Glutamatergic neuron (in vitro differentiated cells): ENCODE results near the gene RIBC2. TPM values are rescaled to one million over a fixed set of nuclear protein-coding genes. Genes with fewer than 3 reads are reported as not detected.
"Not testable (repeated sequence)": the region's sequence is repeated elsewhere in the genome, so short reads cannot be mapped to it uniquely, and the experiment has no call there.

Source experiments
- DNase-seq: peaks from one replicate; pipeline ENCODE4 v3.0.0; 2022
- H3K27ac Mint-ChIP-seq: one replicate; pipeline ENCODE4 v1.8.0; 2020; ENCODE audit warnings: mild to moderate bottlenecking, mixed read lengths, inconsistent platforms; ENCODE audit not compliant: unreplicated experiment
- H3K27me3 Mint-ChIP-seq: one replicate; pipeline ENCODE4 v1.8.0; 2020; ENCODE audit warnings: mild to moderate bottlenecking, moderate library complexity, mixed read lengths, inconsistent platforms; ENCODE audit not compliant: unreplicated experiment
- H3K36me3 Mint-ChIP-seq: one replicate; pipeline ENCODE4 v1.8.0; 2020; ENCODE audit warnings: mild to moderate bottlenecking, mixed read lengths, inconsistent platforms; ENCODE audit not compliant: unreplicated experiment
- H3K4me1 Mint-ChIP-seq: one replicate; pipeline ENCODE4 v1.8.0; 2020; ENCODE audit warnings: mild to moderate bottlenecking, low read depth, mixed read lengths, inconsistent platforms; ENCODE audit not compliant: unreplicated experiment
- H3K4me3 Mint-ChIP-seq: one replicate; pipeline ENCODE4 v1.8.0; 2020; ENCODE audit warnings: mild to moderate bottlenecking, mixed read lengths, inconsistent platforms; ENCODE audit not compliant: unreplicated experiment
- H3K9me3 Mint-ChIP-seq: one replicate; pipeline ENCODE4 v1.8.0; 2020; ENCODE audit warnings: mild to moderate bottlenecking, moderate library complexity, mixed read lengths, inconsistent platforms; ENCODE audit not compliant: unreplicated experiment
- long read RNA-seq: library from polyadenylated mRNA; unstranded; transcript quantifications from one replicate; pipeline ENCODE4 v2.0.0, GENCODE V29; 2020; ENCODE audit not compliant: unreplicated experiment
- total RNA-seq: library from RNA; stranded (reverse); fragmentation: NEBNext Ultra II Directional; extraction: Animal tissue kit (Norgen Biotek cat#: 25700); gene quantifications from one replicate; pipeline ENCODE4 v1.2.1, GENCODE V29; 2021; ENCODE audit not compliant: unreplicated experiment
- TF ChIP-seq, protein P1 (sequence below): fragments of 200-600 bp; sonication (generic); IDR thresholded peaks from one replicate; pipeline ENCODE4 v1.5.0; 2021; ENCODE audit not compliant: partially characterized antibody, unreplicated experiment

The RIBC2 gene, protein sequence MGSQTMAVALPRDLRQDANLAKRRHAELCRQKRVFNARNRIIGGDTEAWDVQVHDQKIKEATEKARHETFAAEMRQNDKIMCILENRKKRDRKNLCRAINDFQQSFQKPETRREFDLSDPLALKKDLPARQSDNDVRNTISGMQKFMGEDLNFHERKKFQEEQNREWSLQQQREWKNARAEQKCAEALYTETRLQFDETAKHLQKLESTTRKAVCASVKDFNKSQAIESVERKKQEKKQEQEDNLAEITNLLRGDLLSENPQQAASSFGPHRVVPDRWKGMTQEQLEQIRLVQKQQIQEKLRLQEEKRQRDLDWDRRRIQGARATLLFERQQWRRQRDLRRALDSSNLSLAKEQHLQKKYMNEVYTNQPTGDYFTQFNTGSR
- total RNA-seq = 0.71 TPM
- long read RNA-seq = 0 reads

DNA sequence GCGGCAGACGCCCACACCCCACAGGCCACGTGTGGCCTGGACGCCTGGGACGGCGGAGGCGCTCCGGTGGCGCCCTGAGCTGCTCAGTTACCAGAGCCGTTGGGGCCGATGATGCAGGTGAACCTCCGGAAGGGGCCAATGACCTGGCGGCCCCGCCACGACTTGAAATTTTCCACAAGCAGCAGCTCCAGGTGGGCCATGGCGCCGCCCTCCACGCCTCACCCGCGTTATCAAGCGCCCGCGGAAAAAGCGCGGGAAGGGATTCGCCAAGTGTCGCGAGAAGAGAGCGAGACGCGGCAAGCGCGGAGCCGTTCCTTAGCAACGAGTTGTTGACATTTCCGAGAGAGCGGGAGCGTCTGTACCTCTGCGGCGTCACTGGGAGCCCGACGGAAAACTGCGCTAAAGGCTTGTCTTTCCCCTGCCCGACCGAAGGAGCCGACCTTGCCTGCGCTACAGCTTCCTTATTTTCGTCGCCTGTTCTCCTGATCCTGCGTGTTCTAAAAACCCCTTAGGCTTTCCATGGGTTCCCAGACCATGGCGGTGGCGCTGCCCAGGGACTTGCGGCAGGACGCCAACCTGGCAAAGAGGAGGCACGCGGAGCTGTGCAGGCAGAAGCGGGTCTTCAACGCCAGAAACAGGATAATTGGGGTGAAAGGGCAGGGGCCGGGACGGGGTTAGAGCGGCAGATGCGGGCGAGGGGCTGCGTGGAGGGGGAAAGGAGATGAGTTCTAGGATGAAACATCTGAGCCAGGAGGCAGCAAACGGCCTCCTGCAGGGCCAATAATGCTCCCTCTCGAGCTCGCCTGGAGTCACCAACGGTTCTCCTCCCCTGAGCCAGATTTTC, at the start of gene RIBC2, which contains the start of gene SMC1B:
TSS of gene RIBC2 (plus strand) at position 326 of the 844 bp plus-strand sequence. CDS start at position 520, 194 bp downstream.
TSS of gene SMC1B (minus strand) at position 232 of the 844 bp plus-strand sequence. CDS start at position 200, 32 bp downstream.
- Mint-ChIP-seq H3K36me3 (peaks cover under 1% of the 10 kb centered on the region), H3K27me3 (peaks cover 4% of the 10 kb centered on the region), H3K4me3 (peak within 1 kb of the TSS; percentile 88), H3K4me1 (no peaks in the 10 kb centered on the region), H3K27ac (no peak within 1 kb of the TSS), H3K9me3 (peaks cover 3% of the 10 kb centered on the region)
- TF ChIP-seq, protein P1, sequence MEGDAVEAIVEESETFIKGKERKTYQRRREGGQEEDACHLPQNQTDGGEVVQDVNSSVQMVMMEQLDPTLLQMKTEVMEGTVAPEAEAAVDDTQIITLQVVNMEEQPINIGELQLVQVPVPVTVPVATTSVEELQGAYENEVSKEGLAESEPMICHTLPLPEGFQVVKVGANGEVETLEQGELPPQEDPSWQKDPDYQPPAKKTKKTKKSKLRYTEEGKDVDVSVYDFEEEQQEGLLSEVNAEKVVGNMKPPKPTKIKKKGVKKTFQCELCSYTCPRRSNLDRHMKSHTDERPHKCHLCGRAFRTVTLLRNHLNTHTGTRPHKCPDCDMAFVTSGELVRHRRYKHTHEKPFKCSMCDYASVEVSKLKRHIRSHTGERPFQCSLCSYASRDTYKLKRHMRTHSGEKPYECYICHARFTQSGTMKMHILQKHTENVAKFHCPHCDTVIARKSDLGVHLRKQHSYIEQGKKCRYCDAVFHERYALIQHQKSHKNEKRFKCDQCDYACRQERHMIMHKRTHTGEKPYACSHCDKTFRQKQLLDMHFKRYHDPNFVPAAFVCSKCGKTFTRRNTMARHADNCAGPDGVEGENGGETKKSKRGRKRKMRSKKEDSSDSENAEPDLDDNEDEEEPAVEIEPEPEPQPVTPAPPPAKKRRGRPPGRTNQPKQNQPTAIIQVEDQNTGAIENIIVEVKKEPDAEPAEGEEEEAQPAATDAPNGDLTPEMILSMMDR = no peak
- peak; percentile 83 for DNase-seq

DNA sequence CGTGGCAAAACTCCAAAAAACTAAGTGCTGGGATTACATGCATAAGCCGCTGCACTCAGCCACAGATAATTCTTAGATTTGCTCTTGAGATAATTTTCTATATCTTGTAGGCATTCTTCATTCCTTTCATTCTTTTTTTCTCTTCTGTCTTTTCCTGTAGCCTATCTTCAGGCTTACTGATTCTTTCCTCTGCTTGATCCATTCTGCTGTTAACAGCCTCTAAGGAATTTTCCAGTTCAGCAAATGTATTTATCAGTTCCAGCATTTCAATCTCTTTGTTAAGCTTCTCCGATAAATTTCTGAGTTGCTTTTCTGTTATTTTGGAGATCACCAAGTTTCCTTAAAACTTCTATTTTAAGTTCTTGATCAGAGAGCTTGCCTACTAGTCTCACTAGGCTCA, 46.8 kb upstream of the RIBC2 start:
- H3K27ac Mint-ChIP-seq = no peak overlapping the region
- no peaks in the 10 kb centered on the region for H3K4me1 Mint-ChIP-seq
- H3K9me3 Mint-ChIP-seq = peaks cover 7% of the 10 kb centered on the region
- peaks cover 8% of the 10 kb centered on the region for H3K36me3 Mint-ChIP-seq
- H3K27me3 Mint-ChIP-seq = peaks cover 4% of the 10 kb centered on the region
- H3K4me3 Mint-ChIP-seq = no peak overlapping the region
- TF ChIP-seq, protein P1 = no peak
- DNase-seq = no peak

DNA sequence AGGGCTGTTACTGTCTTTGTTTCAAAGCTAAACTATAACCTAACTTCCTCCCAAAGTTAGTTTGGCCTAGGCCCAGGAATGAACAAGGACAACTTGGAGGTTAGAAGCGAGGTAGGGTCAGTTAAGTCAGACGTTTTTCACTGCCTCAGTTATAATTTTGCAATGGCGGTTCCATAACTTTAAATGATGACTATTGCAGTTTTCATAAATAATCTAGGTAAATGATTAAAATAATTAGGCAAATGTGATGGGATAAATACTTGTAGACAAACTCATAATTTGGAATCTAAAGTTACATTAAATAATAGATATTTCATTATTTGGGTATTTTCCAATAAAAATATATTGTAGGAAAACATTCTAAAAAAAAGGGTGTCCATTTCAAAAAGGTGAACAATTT, 39.9 kb upstream of the RIBC2 start:
- not testable (repeated sequence) for H3K4me1 Mint-ChIP-seq, H3K4me3 Mint-ChIP-seq, H3K9me3 Mint-ChIP-seq, H3K27me3 Mint-ChIP-seq, DNase-seq, H3K27ac Mint-ChIP-seq
- H3K36me3 Mint-ChIP-seq = peaks cover 12% of the 10 kb centered on the region

DNA sequence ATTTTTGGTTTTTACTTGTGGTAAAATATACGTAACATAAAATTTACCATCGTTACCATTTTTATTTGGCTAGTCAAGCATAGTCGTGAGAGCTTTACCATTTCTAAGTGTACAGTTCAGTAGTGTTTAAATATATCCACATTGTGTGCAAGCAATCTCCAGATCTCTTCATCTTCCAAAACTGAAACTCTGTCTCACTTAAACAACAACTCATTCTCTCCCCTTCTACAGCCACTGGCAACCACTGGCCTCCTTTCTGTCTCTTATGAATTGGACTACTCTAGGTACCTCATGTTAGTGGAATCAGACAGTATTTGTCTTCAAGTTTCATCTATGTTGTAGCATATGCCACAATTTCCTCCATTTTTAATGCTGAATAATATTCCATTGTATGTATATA, 37.5 kb upstream of the RIBC2 start:
- Mint-ChIP-seq H3K4me3 (no peak overlapping the region), H3K27ac (no peak overlapping the region), H3K4me1 (no peaks in the 10 kb centered on the region), H3K36me3 (peaks cover 12% of the 10 kb centered on the region), H3K9me3 (peaks cover 2% of the 10 kb centered on the region), H3K27me3 (no peaks in the 10 kb centered on the region)
- DNase-seq = no peak
- TF ChIP-seq, protein P1 = no peak

DNA sequence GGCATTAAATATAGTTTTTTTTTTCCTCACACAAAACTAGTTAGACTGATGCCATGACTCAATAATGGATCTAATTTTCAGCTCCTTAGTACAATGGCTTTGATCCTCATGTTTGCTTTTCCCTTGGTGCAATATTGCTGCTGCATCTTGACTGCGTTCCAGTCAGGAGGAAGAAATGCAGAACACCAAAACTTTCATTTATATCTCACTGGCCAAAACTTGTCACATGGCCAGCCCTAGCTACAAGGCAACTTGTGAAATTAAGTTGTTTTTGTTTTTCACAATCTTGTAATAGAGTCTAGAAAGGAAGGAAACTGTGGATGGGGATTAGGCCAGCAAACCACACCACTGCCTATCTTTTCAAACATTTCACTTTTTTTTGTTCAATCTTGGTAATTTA, 36.8 kb upstream of the RIBC2 start:
- H3K36me3 Mint-ChIP-seq = peaks cover 12% of the 10 kb centered on the region
- H3K4me1 Mint-ChIP-seq = no peaks in the 10 kb centered on the region
- no peak overlapping the region for H3K4me3 Mint-ChIP-seq
- H3K27ac Mint-ChIP-seq = no peak overlapping the region
- DNase-seq = no peak
- H3K9me3 Mint-ChIP-seq = peaks cover 2% of the 10 kb centered on the region
- TF ChIP-seq, protein P1 = no peak
- H3K27me3 Mint-ChIP-seq = no peaks in the 10 kb centered on the region
